GM23248 (cell line): ENCODE results near the gene TMCO4. TPM values are rescaled to one million over a fixed set of nuclear protein-coding genes. Genes with fewer than 3 reads are reported as not detected.
A peak's percentile ranks its signal among the peaks of the same experiment; 100 is the strongest.

Source experiments
- DNase-seq: peaks from one replicate; pipeline ENCODE4 v3.0.0-alpha.2; 2015
- H2AFZ ChIP-seq: fragments of 200-600 bp; sonication (generic); 2 replicates; pipeline ENCODE4 v1.6.1; 2016; ENCODE audit warnings: antibody characterized with exemption
- H3F3A ChIP-seq: fragments of 200-600 bp; sonication (generic); 2 replicates; pipeline ENCODE4 v1.6.1; 2016; ENCODE audit warnings: mild to moderate bottlenecking, antibody characterized with exemption, mixed run types; ENCODE audit not compliant: insufficient read depth
- H3K27ac ChIP-seq: fragments of 200-600 bp; sonication (generic); 2 replicates; pipeline ENCODE4 v1.5.1; 2016; ENCODE audit warnings: mild to moderate bottlenecking
- H3K27me3 ChIP-seq: fragments of 200-600 bp; sonication (generic); replicated peaks from 2 replicates; pipeline ENCODE4 v1.6.1; 2016; ENCODE audit warnings: mild to moderate bottlenecking; ENCODE audit not compliant: insufficient read depth
- H3K36me3 ChIP-seq: fragments of 200-600 bp; sonication (generic); 2 replicates; pipeline ENCODE4 v1.6.1; 2016; ENCODE audit warnings: low read depth, mild to moderate bottlenecking
- H3K4me1 ChIP-seq: fragments of 200-600 bp; sonication (generic); 2 replicates; pipeline ENCODE4 v1.6.1; 2016; ENCODE audit warnings: mild to moderate bottlenecking; ENCODE audit not compliant: insufficient read depth
- H3K4me2 ChIP-seq: fragments of 200-600 bp; sonication (generic); one replicate; pipeline ENCODE4 v1.6.1; 2016; ENCODE audit warnings: mild to moderate bottlenecking; ENCODE audit not compliant: unreplicated experiment
- H3K4me3 ChIP-seq: fragments of 200-600 bp; sonication (generic); 2 replicates; pipeline ENCODE4 v1.5.1; 2016; ENCODE audit warnings: mild to moderate bottlenecking
- H3K79me2 ChIP-seq: fragments of 200-600 bp; sonication (generic); 2 replicates; pipeline ENCODE4 v1.6.1; 2016; ENCODE audit warnings: mild to moderate bottlenecking; ENCODE audit not compliant: insufficient read depth
- H3K9ac ChIP-seq: fragments of 200-600 bp; sonication (generic); 2 replicates; pipeline ENCODE4 v1.6.1; 2016; ENCODE audit warnings: mild to moderate bottlenecking
- H3K9me2 ChIP-seq: fragments of 200-600 bp; sonication (generic); 2 replicates; pipeline ENCODE4 v1.6.1; 2016; ENCODE audit warnings: mixed run types, mild to moderate bottlenecking, moderate library complexity; ENCODE audit not compliant: insufficient read depth
- H3K9me3 ChIP-seq: fragments of 200-600 bp; sonication (generic); one replicate; pipeline ENCODE4 v1.6.1; 2017; ENCODE audit warnings: low read depth
- H4K20me1 ChIP-seq: fragments of 200-600 bp; sonication (generic); 2 replicates; pipeline ENCODE4 v1.6.0; 2016; ENCODE audit not compliant: insufficient read depth
- EZH2 ChIP-seq: fragments of 200-600 bp; sonication (generic); IDR thresholded peaks from 2 replicates; pipeline ENCODE4 v1.6.1; 2018; ENCODE audit warnings: antibody characterized with exemption, mild to moderate bottlenecking; ENCODE audit not compliant: insufficient read depth, poor library complexity, severe bottlenecking
- EZH2phosphoT487 ChIP-seq: fragments of 200-600 bp; sonication (generic); IDR thresholded peaks from 2 replicates; pipeline ENCODE4 v1.6.1; 2018; ENCODE audit warnings: antibody characterized with exemption, moderate library complexity, mild to moderate bottlenecking, low read depth; ENCODE audit not compliant: insufficient read depth
- WGBS, 2 experiments: methylation state at CpG; one replicate each; pipeline ENCODE4 v1.1.6; 2015 to 2017; ENCODE audit warnings: low lambda C conversion rate in 2 of 2, low coverage in 1 of 2; ENCODE audit errors: missing lambda C conversion rate in 2 of 2; 5-methylcytosine and 5-hydroxymethylcytosine counted together
- in situ Hi-C: fragments of 300-500 bp; cut with MboI; formaldehyde crosslinking; loops from 2 replicates; pipeline ENCODE4 v1.15.0; 2020
- polyA plus RNA-seq: library from polyadenylated mRNA; unstranded; fragments of >200 nt; fragmentation: Nextera tagmentation; extraction: Ambion mirVana; gene quantifications from 2 replicates; pipeline ENCODE4 v1.2.1, GENCODE V29; 2016
- total RNA-seq: library from RNA; depleted of rRNA; stranded (reverse); fragments of >200 nt; shearing (Covaris generic); gene quantifications from 2 replicates; pipeline ENCODE4 v1.2.3, GENCODE V29; 2014

TMCO4 gene
- total and polyA plus RNA-seq, 2 experiments from 2014 or later, result 10.5 to 24.5 TPM

GRCh38 chr1:19768353-19769210 is 31.1 kb downstream of the TMCO4 start:
- Histone ChIP-seq H2AFZ (no peak overlapping the region), H4K20me1 (no peaks in the 10 kb centered on the region), H3K79me2 (no peaks in the 10 kb centered on the region), H3K27ac (no peak overlapping the region), H3K4me3 (no peak overlapping the region), H3K4me2 (no peak overlapping the region), H3K9me3 (no peaks in the 10 kb centered on the region), H3K4me1 (peaks cover 20% of the 10 kb centered on the region), H3F3A (peaks cover 19% of the 10 kb centered on the region), H3K9me2 (no peaks in the 10 kb centered on the region), H3K27me3 (no peaks in the 10 kb centered on the region), H3K9ac (no peak overlapping the region), H3K36me3 (no peaks in the 10 kb centered on the region)
- DNase-seq, result no peak
- in situ Hi-C loops, result no loop called here
- TF ChIP-seq EZH2 (no peak), EZH2phosphoT487 (no peak)
- WGBS, 2 experiments, result 85 to 89% methylated on average over 18 of the region's 18 CpGs

- H3K9me2 ChIP-seq, result no peaks in the 10 kb centered on the region
- no peaks in the 10 kb centered on the region for H4K20me1 ChIP-seq
- 0 out of 2 replicates have a peak overlapping the region, but pooled peaks have one; percentile 29 for H3K4me3 ChIP-seq
- 0 out of 2 replicates have a peak overlapping the region, but pooled peaks have one; percentile 33 for H2AFZ ChIP-seq
- WGBS, 2 experiments, result 4 to 6% methylated on average over 10 of the region's 10 CpGs
- H3F3A ChIP-seq, result peaks cover 19% of the 10 kb centered on the region
- H3K27ac ChIP-seq, result peak overlapping the region; percentile 75
- no peaks in the 10 kb centered on the region for H3K36me3 ChIP-seq
- peak overlapping the region; percentile 74 for H3K4me2 ChIP-seq
- no peaks in the 10 kb centered on the region for H3K79me2 ChIP-seq
- no peaks in the 10 kb centered on the region for H3K27me3 ChIP-seq
- no peaks in the 10 kb centered on the region for H3K9me3 ChIP-seq
- peak overlapping the region; percentile 45 for H3K9ac ChIP-seq
- TF ChIP-seq EZH2phosphoT487, result no peak
- TF ChIP-seq EZH2, result no peak
- in situ Hi-C loops, result no loop called here
- H3K4me1 ChIP-seq, result peaks cover 20% of the 10 kb centered on the region
- peak; percentile 97 for DNase-seq
Observed at GRCh38 chr1:19765623-19766022, 34.1 kb downstream of the TMCO4 start.

GRCh38 chr1:19764848-19765247 is 34.9 kb downstream of the TMCO4 start:
- Histone ChIP-seq H3K36me3 (no peaks in the 10 kb centered on the region), H3K4me3 (0 out of 2 replicates have a peak overlapping the region, but pooled peaks have one; percentile 29), H3K9me3 (no peaks in the 10 kb centered on the region), H3K4me1 (peaks cover 21% of the 10 kb centered on the region), H3K4me2 (peak overlapping the region; percentile 74), H3K27ac (peak overlapping the region; percentile 75), H2AFZ (no peak overlapping the region), H3K9me2 (no peaks in the 10 kb centered on the region), H3K79me2 (no peaks in the 10 kb centered on the region), H3K27me3 (no peaks in the 10 kb centered on the region), H3F3A (peaks cover 25% of the 10 kb centered on the region), H3K9ac (peak overlapping the region; percentile 45), H4K20me1 (no peaks in the 10 kb centered on the region)
- TF ChIP-seq EZH2 (no peak), EZH2phosphoT487 (no peak)
- in situ Hi-C loops, result no loop called here
- peak; percentile 40 for DNase-seq
- WGBS, 2 experiments, result 85 to 89% methylated on average over 5 of the region's 5 CpGs

GRCh38 chr1:19762175-19762779 is 37.4 kb downstream of the TMCO4 start:
- H3K9ac ChIP-seq, result no peak overlapping the region
- H3K4me1 ChIP-seq, result peaks cover 47% of the 10 kb centered on the region
- no peak for TF ChIP-seq EZH2phosphoT487
- TF ChIP-seq EZH2, result no peak
- no peaks in the 10 kb centered on the region for H3K9me2 ChIP-seq
- WGBS, 2 experiments, result 84% methylated on average over 11 of the region's 11 CpGs
- H3F3A ChIP-seq, result peaks cover 46% of the 10 kb centered on the region
- no peak overlapping the region for H2AFZ ChIP-seq
- no peaks in the 10 kb centered on the region for H4K20me1 ChIP-seq
- H3K4me2 ChIP-seq, result no peak overlapping the region
- H3K36me3 ChIP-seq, result no peaks in the 10 kb centered on the region
- in situ Hi-C loops, result no loop called here
- peak; percentile 49 for DNase-seq
- H3K9me3 ChIP-seq, result no peaks in the 10 kb centered on the region
- no peak overlapping the region for H3K4me3 ChIP-seq
- no peaks in the 10 kb centered on the region for H3K79me2 ChIP-seq
- no peaks in the 10 kb centered on the region for H3K27me3 ChIP-seq
- H3K27ac ChIP-seq, result no peak overlapping the region
